Measurements from ENCODE around the gene AGBL1. TPM values are rescaled to one million over a fixed set of nuclear protein-coding genes. Genes with fewer than 3 reads are reported as not detected.

The AGBL1 gene
- total RNA-seq, 2 donors from 2014 or later: not detected

DNA sequence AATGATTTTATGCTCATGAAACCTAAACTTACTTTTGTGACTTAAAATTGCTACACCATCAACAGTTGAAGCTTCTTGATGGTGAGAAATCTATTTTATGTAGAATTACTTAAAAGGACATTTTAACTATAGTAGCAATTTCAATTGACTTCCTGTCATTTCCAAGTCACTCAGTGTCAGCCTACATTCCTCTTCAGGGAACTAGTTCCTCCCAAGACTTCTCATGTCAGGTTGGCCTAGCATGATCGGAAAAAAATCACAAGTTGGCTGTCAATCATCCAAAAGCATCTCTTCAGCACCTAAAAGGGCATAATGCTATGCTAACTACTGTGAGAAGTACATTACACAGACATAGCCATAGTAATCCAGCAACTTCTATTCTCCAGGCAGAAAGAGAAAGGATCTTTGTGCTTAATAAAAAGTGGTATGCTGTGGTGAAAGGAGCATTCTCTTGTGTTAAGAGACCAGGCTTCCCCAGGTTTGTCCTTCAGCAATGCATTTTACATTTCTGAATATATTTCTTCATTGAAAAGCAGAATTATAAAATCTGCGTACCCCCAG lies 893.7 kb downstream of the AGBL1 start:
- Histone ChIP-seq H3K4me1 (ENCODE audit: control insufficient read depth in 1 of 2, low read depth in 2 of 2) (no peaks in the 10 kb centered on the region), H3K27ac (no peak overlapping the region), H3K27me3 (replicated peaks; ENCODE audit: insufficient read depth) (no peaks in the 10 kb centered on the region), H3K4me3 (no peak overlapping the region), H3K36me3 (no peaks in the 10 kb centered on the region), H3K9me3 (no peaks in the 10 kb centered on the region)
- ATAC-seq (ENCODE audit: insufficient number of reproducible peaks, low FRiP score, low read depth): no peak
- no peak for DNase-seq (ENCODE audit: low spot score)
- TF ChIP-seq, protein P1, sequence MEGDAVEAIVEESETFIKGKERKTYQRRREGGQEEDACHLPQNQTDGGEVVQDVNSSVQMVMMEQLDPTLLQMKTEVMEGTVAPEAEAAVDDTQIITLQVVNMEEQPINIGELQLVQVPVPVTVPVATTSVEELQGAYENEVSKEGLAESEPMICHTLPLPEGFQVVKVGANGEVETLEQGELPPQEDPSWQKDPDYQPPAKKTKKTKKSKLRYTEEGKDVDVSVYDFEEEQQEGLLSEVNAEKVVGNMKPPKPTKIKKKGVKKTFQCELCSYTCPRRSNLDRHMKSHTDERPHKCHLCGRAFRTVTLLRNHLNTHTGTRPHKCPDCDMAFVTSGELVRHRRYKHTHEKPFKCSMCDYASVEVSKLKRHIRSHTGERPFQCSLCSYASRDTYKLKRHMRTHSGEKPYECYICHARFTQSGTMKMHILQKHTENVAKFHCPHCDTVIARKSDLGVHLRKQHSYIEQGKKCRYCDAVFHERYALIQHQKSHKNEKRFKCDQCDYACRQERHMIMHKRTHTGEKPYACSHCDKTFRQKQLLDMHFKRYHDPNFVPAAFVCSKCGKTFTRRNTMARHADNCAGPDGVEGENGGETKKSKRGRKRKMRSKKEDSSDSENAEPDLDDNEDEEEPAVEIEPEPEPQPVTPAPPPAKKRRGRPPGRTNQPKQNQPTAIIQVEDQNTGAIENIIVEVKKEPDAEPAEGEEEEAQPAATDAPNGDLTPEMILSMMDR (IDR thresholded peaks at IDR 0.05): no peak

GRCh38 chr15:86988033-86988432 lies 908.4 kb downstream of the AGBL1 start:
- Histone ChIP-seq H3K4me1 (ENCODE audit: control insufficient read depth in 1 of 2, low read depth in 2 of 2) (no peaks in the 10 kb centered on the region), H3K36me3 (no peaks in the 10 kb centered on the region), H3K9me3 (no peaks in the 10 kb centered on the region), H3K27ac (no peak overlapping the region), H3K27me3 (replicated peaks; ENCODE audit: insufficient read depth) (no peaks in the 10 kb centered on the region), H3K4me3 (no peak overlapping the region)
- ATAC-seq (ENCODE audit: insufficient number of reproducible peaks, low FRiP score, low read depth) (no peak), DNase-seq (ENCODE audit: low spot score) (no peak)
- TF ChIP-seq, protein P1 (IDR thresholded peaks at IDR 0.05): no peak

DNA sequence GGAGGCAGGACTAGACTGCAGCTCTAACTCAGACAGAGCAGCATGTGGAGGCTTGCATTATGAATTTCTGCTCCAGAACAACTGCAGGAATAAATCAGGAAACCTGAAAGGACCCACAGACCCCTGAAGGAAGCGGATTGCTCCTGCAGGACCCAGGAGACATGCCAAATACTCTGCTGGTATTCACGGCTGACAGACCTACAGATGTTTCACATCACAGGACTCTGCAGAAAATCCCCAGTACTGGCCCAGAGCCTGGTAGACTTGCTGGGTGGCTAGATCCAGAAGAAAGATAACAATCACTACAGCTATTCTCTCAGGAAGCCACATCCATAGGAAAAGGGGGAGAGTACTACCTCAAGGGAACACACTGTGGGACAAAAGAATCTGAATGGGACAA lies 942.1 kb downstream of the AGBL1 start:
- Histone ChIP-seq H3K27ac (no peak overlapping the region), H3K36me3 (no peaks in the 10 kb centered on the region), H3K27me3 (replicated peaks; ENCODE audit: insufficient read depth) (no peaks in the 10 kb centered on the region), H3K9me3 (no peaks in the 10 kb centered on the region), H3K4me3 (no peak overlapping the region), H3K4me1 (ENCODE audit: control insufficient read depth in 1 of 2, low read depth in 2 of 2) (no peaks in the 10 kb centered on the region)
- TF ChIP-seq, protein P1 (IDR thresholded peaks at IDR 0.05): no peak
- ATAC-seq (ENCODE audit: insufficient number of reproducible peaks, low FRiP score, low read depth): no peak
- DNase-seq (ENCODE audit: low spot score): no peak

DNA sequence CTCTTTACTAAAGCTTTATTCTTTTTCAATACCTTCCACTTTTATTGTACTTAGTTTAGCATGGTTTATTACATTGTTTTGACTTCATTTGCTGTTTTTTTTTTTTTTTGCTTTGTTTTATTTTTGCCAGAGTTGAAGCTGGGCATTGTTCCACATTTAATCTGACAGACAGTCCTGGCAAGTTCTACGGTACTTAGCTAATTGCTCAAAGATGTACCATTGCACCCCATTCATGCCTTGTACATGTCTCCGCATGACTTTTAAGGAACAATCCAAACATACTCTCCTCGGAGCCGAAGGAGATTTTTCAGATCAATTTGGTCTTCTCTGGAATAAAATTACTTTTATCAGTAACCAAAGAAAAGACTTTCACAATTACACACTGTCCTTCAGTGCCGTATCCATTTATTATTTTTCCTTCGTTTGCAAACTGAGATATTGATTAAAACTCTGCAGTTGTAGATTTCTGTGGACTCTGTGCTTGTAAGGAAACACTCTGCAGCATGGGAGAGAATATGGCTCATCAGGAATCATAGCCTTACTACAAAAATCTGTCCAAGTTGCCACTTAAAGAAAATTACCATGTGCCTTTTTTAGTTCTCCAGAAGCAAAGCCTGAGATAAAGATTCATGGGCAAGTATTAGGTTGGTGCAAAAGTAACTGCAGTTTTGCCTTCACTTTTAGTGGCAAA lies 952.0 kb downstream of the AGBL1 start:
- TF ChIP-seq, protein P1 (IDR thresholded peaks at IDR 0.05): no peak
- no peak overlapping the region for H3K27ac ChIP-seq
- H3K4me1 ChIP-seq (ENCODE audit: control insufficient read depth in 1 of 2, low read depth in 2 of 2): no peaks in the 10 kb centered on the region
- no peak for ATAC-seq (ENCODE audit: insufficient number of reproducible peaks, low FRiP score, low read depth)
- no peaks in the 10 kb centered on the region for H3K36me3 ChIP-seq
- no peaks in the 10 kb centered on the region for H3K9me3 ChIP-seq
- DNase-seq (ENCODE audit: low spot score): no peak
- no peaks in the 10 kb centered on the region for H3K27me3 ChIP-seq (replicated peaks; ENCODE audit: insufficient read depth)
- no peak overlapping the region for H3K4me3 ChIP-seq

DNA sequence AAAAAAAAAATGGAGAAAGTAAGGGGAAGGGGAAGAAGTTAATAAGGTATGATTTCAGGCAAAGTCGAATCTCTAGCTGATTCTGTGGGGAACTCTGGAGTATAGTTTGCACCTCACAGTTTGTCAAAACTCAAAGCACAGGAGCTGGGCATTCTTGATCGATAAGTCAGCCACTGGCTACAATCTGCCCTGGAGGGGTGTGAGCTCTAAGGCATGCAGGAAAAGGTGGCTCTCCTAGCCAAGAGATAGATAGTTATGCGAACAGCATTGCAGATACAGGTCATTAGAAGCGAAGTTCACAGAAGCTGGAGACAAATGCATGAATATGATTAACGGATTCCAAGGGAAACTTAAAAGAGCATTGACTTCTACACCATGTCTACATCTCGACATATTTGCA lies 952.6 kb downstream of the AGBL1 start:
- H3K36me3 ChIP-seq: no peaks in the 10 kb centered on the region
- H3K9me3 ChIP-seq: no peaks in the 10 kb centered on the region
- H3K27ac ChIP-seq: no peak overlapping the region
- H3K4me3 ChIP-seq: no peak overlapping the region
- no peak for ATAC-seq (ENCODE audit: insufficient number of reproducible peaks, low FRiP score, low read depth)
- TF ChIP-seq, protein P1 (IDR thresholded peaks at IDR 0.05): no peak
- no peaks in the 10 kb centered on the region for H3K27me3 ChIP-seq (replicated peaks; ENCODE audit: insufficient read depth)
- no peak for DNase-seq (ENCODE audit: low spot score)
- no peaks in the 10 kb centered on the region for H3K4me1 ChIP-seq (ENCODE audit: control insufficient read depth in 1 of 2, low read depth in 2 of 2)

Data from thoracic aorta (tissue), 2 donors.